A549 (cell line): ENCODE results near the gene TNPO2.

ENCODE experiments used
- CEBPB ChIP-seq, 2 experiments: fragments of >200 bp in 1 of 2; sonication (Bioruptor Twin) in 1 of 2; formaldehyde crosslinking in 1 of 2; IDR thresholded peaks; 2 replicates each; pipeline ENCODE4 v1.6.1; 2012 to 2016
- MYC ChIP-seq: IDR thresholded peaks from 2 replicates; pipeline ENCODE4 v1.6.1; 2012; ENCODE audit warnings: mild to moderate bottlenecking, inconsistent platforms, low read length, improper control_type of control experiment, borderline replicate concordance
- RNF2 ChIP-seq: fragments of 200-600 bp; sonication (generic); IDR thresholded peaks from 2 replicates; pipeline ENCODE4 v1.6.1; 2016; ENCODE audit warnings: low read depth, mild to moderate bottlenecking, antibody characterized with exemption, moderate library complexity, borderline replicate concordance
- SREBF2 ChIP-seq: fragments of 450-650 bp; IDR thresholded peaks from 2 replicates; pipeline ENCODE4 v1.6.1; 2014; ENCODE audit warnings: mild to moderate bottlenecking, moderate library complexity
- ZSCAN20 ChIP-seq: fragments of 250-450 bp; sonication (Bioruptor Pico); IDR thresholded peaks from 2 replicates; pipeline ENCODE4 v1.8.0; 2022; ENCODE audit warnings: mild to moderate bottlenecking, moderate library complexity
- TF ChIP-seq, protein P1 (sequence below): fragments of >200 bp; sonication (Bioruptor Twin); formaldehyde crosslinking; IDR thresholded peaks from 3 replicates; pipeline ENCODE4 v1.5.1; 2016
- TF ChIP-seq, protein P2 (sequence below): IDR thresholded peaks from 2 replicates; pipeline ENCODE4 v1.6.1; 2012

DNA sequence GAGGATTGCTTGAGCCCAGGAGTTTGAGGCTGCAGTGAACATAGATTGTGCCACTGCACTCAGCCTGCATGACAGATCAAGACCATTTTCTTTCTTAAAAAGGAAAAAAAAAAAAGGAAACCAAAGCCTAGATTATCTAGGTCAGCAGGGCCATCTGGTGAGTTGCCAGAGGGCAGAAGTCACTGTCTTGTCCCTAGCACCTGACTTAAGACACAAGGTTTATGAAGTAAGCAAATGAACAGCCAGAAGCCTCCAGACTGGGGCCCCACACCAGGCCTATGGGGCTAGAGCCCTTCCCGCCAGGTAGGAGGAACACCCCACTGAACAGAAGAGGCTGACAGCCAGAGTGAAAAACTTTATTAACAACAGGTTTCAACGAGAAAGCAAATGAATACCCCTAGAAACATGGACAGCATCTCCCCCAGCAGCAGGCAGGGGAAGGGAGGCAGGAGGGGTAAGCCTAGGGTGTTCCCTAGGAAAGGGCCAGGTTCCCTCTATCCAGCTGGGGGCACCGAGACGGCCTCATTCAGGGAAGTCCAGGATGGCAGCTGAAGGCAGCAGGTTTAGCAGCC lies 55.9 kb downstream of the TNPO2 start:
- TF ChIP-seq ZSCAN20 (CRISPR knock-in tag) (no peak), RNF2 (no peak), SREBF2 (no peak), MYC (no peak), CEBPB (IDR thresholded peaks at IDR 0.05) (no peak)
- TF ChIP-seq, protein P1, sequence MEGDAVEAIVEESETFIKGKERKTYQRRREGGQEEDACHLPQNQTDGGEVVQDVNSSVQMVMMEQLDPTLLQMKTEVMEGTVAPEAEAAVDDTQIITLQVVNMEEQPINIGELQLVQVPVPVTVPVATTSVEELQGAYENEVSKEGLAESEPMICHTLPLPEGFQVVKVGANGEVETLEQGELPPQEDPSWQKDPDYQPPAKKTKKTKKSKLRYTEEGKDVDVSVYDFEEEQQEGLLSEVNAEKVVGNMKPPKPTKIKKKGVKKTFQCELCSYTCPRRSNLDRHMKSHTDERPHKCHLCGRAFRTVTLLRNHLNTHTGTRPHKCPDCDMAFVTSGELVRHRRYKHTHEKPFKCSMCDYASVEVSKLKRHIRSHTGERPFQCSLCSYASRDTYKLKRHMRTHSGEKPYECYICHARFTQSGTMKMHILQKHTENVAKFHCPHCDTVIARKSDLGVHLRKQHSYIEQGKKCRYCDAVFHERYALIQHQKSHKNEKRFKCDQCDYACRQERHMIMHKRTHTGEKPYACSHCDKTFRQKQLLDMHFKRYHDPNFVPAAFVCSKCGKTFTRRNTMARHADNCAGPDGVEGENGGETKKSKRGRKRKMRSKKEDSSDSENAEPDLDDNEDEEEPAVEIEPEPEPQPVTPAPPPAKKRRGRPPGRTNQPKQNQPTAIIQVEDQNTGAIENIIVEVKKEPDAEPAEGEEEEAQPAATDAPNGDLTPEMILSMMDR, result no peak
- TF ChIP-seq, protein P2, sequence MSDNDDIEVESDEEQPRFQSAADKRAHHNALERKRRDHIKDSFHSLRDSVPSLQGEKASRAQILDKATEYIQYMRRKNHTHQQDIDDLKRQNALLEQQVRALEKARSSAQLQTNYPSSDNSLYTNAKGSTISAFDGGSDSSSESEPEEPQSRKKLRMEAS, result no peak
